Lower lobe of right lung (tissue), 2 donors: ENCODE measurements around the gene PAK4. TPM values are rescaled to one million over a fixed set of nuclear protein-coding genes. Genes with fewer than 3 reads are reported as not detected.

Experiments
- ATAC-seq, 2 donors: fragments of 200-7000 bp; cut with Tn5 transposase; one replicate each; pipeline ENCODE4 v1.9.1; 2020 to 2022; ENCODE audit warnings: mild to moderate bottlenecking in 2 of 2, moderate library complexity in 2 of 2
- DNase-seq: peaks from one replicate; pipeline ENCODE4 v3.0.0-alpha.2; 2020
- H3K27ac ChIP-seq: fragments of 200-600 bp; one replicate; pipeline ENCODE4 v1.8.0; 2022
- H3K27me3 ChIP-seq: fragments of 200-600 bp; one replicate; pipeline ENCODE4 v1.8.0; 2022; ENCODE audit warnings: low read depth
- H3K36me3 ChIP-seq: fragments of 200-600 bp; one replicate; pipeline ENCODE4 v1.8.0; 2022; ENCODE audit warnings: mild to moderate bottlenecking
- H3K4me1 ChIP-seq: fragments of 200-600 bp; one replicate; pipeline ENCODE4 v1.8.0; 2022
- H3K4me3 ChIP-seq: fragments of 200-600 bp; one replicate; pipeline ENCODE4 v1.8.0; 2022; ENCODE audit warnings: mild to moderate bottlenecking
- H3K9me3 ChIP-seq: fragments of 200-600 bp; one replicate; pipeline ENCODE4 v1.8.0; 2022
- intact Hi-C: fragments of 100-400 bp; cut with DNase I; formaldehyde crosslinking; loops from one replicate; pipeline ENCODE4 v1.11.0; 2022
- total RNA-seq: library from RNA; stranded (reverse); fragmentation: NEBNext Ultra II Directional; extraction: Animal tissue kit (Norgen Biotek cat#: 25700); gene quantifications from one replicate; pipeline ENCODE4 v1.2.1, GENCODE V29; 2021
- TF ChIP-seq, protein P1 (sequence below): fragments of 200-600 bp; IDR thresholded peaks from one replicate; pipeline ENCODE4 v1.8.0; 2022; ENCODE audit warnings: antibody characterized with exemption, mild to moderate bottlenecking
- donor health status: DM: no; HTN: yes; CAD: no; lungs with severe emphysema.

PAK4 gene
- total RNA-seq, 1 donor from 2014 or later: 73.0 TPM

- no peaks in the 10 kb centered on the region for H3K9me3 ChIP-seq
- intact Hi-C loops: no loop called here
- H3K27ac ChIP-seq: peak overlapping the region; percentile 79
- no peak for ATAC-seq
- peaks cover 50% of the 10 kb centered on the region for H3K36me3 ChIP-seq
- DNase-seq: no peak
- peaks cover 38% of the 10 kb centered on the region for H3K4me1 ChIP-seq
- TF ChIP-seq, protein P1, sequence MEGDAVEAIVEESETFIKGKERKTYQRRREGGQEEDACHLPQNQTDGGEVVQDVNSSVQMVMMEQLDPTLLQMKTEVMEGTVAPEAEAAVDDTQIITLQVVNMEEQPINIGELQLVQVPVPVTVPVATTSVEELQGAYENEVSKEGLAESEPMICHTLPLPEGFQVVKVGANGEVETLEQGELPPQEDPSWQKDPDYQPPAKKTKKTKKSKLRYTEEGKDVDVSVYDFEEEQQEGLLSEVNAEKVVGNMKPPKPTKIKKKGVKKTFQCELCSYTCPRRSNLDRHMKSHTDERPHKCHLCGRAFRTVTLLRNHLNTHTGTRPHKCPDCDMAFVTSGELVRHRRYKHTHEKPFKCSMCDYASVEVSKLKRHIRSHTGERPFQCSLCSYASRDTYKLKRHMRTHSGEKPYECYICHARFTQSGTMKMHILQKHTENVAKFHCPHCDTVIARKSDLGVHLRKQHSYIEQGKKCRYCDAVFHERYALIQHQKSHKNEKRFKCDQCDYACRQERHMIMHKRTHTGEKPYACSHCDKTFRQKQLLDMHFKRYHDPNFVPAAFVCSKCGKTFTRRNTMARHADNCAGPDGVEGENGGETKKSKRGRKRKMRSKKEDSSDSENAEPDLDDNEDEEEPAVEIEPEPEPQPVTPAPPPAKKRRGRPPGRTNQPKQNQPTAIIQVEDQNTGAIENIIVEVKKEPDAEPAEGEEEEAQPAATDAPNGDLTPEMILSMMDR: no peak
- H3K27me3 ChIP-seq: no peaks in the 10 kb centered on the region
- H3K4me3 ChIP-seq: peak overlapping the region; percentile 11
Observed at GRCh38 chr19:39169143-39169810, 43.7 kb downstream of the PAK4 start.

DNA sequence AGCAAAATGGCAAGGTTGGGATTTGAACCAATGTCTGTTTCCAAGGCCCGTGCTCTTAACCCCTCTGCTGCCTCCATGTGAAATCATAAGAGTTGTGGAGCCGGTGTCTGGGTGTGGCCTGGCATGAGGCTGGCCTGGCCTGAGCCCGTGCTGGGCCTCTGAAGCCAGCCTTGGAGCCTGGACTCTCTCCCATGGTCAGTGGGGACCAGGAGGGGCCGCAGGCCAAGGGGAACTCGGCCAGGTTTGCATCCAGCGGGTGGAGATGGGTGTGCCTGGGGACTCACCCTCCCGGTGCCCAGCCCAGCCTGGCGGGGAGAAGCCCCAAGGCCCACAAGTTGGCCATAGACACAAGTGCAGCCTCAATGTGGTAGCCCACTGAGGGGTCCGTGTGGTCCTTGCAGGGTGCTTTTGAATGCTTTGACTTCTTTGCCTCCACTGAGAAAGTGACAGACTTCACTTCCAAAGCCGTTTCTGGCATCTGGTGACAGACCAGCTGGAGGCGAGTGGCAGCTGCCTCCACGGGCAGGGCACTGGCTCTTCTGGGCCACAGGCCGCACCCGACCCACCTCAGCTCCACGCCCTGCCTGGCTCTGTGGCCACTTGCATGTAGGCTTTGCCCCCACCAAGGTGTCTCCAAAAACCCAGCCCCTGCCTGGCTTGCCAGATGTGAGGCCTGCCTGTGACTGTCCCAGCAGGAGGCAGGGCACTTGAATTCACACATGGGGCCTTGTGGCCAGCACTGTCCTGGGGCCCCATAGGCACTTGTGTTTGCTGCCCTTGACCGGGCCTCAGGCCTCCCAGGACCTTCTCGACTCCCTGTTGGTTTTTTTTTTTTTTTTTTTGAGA is 45.0 kb downstream of the PAK4 start:
- Histone ChIP-seq H3K36me3 (peaks cover 63% of the 10 kb centered on the region), H3K27me3 (no peaks in the 10 kb centered on the region), H3K9me3 (no peaks in the 10 kb centered on the region), H3K4me1 (peaks cover 34% of the 10 kb centered on the region), H3K4me3 (no peak overlapping the region), H3K27ac (peak overlapping the region; percentile 18)
- TF ChIP-seq, protein P1: no peak
- no peak for DNase-seq
- intact Hi-C loops: no loop called here
- no peak for ATAC-seq

- intact Hi-C loops: no loop called here
- H3K27me3 ChIP-seq: no peaks in the 10 kb centered on the region
- no peak overlapping the region for H3K27ac ChIP-seq
- peaks cover 74% of the 10 kb centered on the region for H3K36me3 ChIP-seq
- DNase-seq (no peak), ATAC-seq (no peak)
- TF ChIP-seq, protein P1: no peak
- no peaks in the 10 kb centered on the region for H3K9me3 ChIP-seq
- H3K4me1 ChIP-seq: peaks cover 23% of the 10 kb centered on the region
- no peak overlapping the region for H3K4me3 ChIP-seq
Observed at GRCh38 chr19:39171479-39172465, 46.2 kb downstream of the PAK4 start.

DNA sequence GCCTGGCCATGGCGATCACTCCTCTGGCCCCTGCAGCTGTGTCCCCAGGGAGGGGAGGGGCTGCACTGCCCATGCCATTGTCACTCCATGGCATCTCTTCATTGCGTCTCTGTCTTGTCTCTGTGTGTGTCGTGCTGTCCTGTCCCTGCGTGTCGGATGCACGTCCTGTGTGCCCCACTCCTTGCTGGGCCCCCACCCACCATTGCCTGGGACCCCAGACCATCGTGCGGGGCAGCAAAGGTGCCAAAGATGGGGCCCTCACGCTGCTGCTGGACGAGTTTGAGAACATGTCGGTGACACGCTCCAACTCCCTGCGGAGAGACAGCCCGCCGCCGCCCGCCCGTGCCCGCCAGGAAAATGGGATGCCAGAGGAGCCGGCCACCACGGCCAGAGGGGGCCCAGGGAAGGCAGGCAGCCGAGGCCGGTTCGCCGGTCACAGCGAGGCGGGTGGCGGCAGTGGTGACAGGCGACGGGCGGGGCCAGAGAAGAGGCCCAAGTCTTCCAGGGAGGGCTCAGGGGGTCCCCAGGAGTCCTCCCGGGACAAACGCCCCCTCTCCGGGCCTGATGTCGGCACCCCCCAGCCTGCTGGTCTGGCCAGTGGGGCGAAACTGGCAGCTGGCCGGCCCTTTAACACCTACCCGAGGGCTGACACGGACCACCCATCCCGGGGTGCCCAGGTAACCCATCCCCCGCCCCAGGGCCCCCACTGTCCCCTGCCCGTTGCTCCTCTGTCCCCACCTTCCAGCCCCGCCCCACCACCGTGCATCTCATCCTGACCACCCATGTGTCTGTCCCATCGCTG is 47.3 kb downstream of the PAK4 start:
- Histone ChIP-seq H3K4me1 (peaks cover 17% of the 10 kb centered on the region), H3K27ac (no peak overlapping the region), H3K27me3 (no peaks in the 10 kb centered on the region), H3K4me3 (no peak overlapping the region), H3K9me3 (no peaks in the 10 kb centered on the region), H3K36me3 (peaks cover 86% of the 10 kb centered on the region)
- TF ChIP-seq, protein P1: no peak
- no peak for DNase-seq
- intact Hi-C loops: no loop called here
- ATAC-seq: no peak
